GM19328 (cell line): ENCODE measurements around the gene CCDC170.
"Not testable (repeated sequence)": the region's sequence is repeated elsewhere in the genome, so short reads cannot be mapped to it uniquely, and the experiment has no call there.

Experiments used
- ATAC-seq: cut with Tn5 transposase; IDR thresholded peaks from one replicate; pipeline ENCODE4 v1.9.1; 2021; ENCODE audit warnings: mild to moderate bottlenecking, moderate library complexity; ENCODE audit not compliant: unreplicated experiment

CCDC170 gene

GRCh38 chr6:151493161-151493803 is 535 bp upstream of the CCDC170 start:
- ATAC-seq, result no peak

GRCh38 chr6:151494235-151494935 is 568 bp downstream of the CCDC170 start:
- ATAC-seq, result no peak

GRCh38 chr6:151494936-151495320 is 1.1 kb downstream of the CCDC170 start:
- ATAC-seq, result no peak

- no peak for ATAC-seq
Observed at GRCh38 chr6:151495380-151495779, 1.6 kb downstream of the CCDC170 start.

GRCh38 chr6:151497905-151498304 is 4.1 kb downstream of the CCDC170 start:
- no peak for ATAC-seq

GRCh38 chr6:151498327-151498726 is 4.5 kb downstream of the CCDC170 start:
- peak; percentile 51 for ATAC-seq

- no peak for ATAC-seq
Observed at GRCh38 chr6:151499551-151499950, 5.7 kb downstream of the CCDC170 start.

GRCh38 chr6:151501511-151502136 is 7.8 kb downstream of the CCDC170 start:
- ATAC-seq, result no peak

GRCh38 chr6:151502499-151502898 is 8.7 kb downstream of the CCDC170 start:
- no peak for ATAC-seq

GRCh38 chr6:151506761-151507160 is 12.9 kb downstream of the CCDC170 start:
- ATAC-seq, result no peak

GRCh38 chr6:151509048-151509447 is 15.2 kb downstream of the CCDC170 start:
- ATAC-seq, result no peak

- no peak for ATAC-seq
Observed at GRCh38 chr6:151512481-151512880, 18.7 kb downstream of the CCDC170 start.

- ATAC-seq, result no peak
Observed at GRCh38 chr6:151514000-151514730, 20.3 kb downstream of the CCDC170 start.

GRCh38 chr6:151518992-151519391 is 25.2 kb downstream of the CCDC170 start:
- not testable (repeated sequence) for ATAC-seq

GRCh38 chr6:151523034-151523433 is 29.2 kb downstream of the CCDC170 start:
- ATAC-seq, result no peak

- no peak for ATAC-seq
Observed at GRCh38 chr6:151524059-151524458, 30.2 kb downstream of the CCDC170 start.

GRCh38 chr6:151534576-151534975 is 40.8 kb downstream of the CCDC170 start:
- no peak for ATAC-seq

GRCh38 chr6:151535476-151536187 is 41.8 kb downstream of the CCDC170 start:
- ATAC-seq, result no peak

GRCh38 chr6:151536188-151536479 is 42.3 kb downstream of the CCDC170 start:
- ATAC-seq, result no peak

- ATAC-seq, result no peak
Observed at GRCh38 chr6:151537556-151537955, 43.7 kb downstream of the CCDC170 start.
